ENCODE data around the gene DUSP3. TPM values are rescaled to one million over a fixed set of nuclear protein-coding genes. Genes with fewer than 3 reads are reported as not detected.

Gene DUSP3
- total and polyA plus RNA-seq, 2 experiments from 2014 or later = 23.1 to 24.9 TPM

DNA sequence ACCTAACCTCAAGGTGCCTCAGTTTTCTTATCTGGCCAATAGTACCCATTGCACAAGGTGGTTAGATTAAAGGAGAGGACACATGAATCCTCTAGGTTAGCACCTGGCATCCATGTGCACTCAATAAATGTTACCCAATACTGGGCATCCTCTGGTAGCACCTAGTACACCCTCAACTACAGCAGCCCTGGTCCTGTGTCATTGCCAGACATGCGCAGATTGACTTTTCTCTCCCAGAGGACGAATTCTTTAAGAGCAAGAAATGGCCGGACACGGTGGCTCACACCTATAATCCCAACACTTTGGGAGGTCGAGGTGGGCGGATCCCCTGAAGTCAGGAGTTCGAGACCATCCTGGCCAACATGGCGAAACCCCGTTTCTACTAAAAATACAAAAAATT is 7.3 kb downstream of the DUSP3 start:
- H4K20me1 ChIP-seq (ENCODE audit: insufficient read depth) = no peaks in the 10 kb centered on the region
- H3K36me3 ChIP-seq (ENCODE audit: low read depth) = peaks cover 17% of the 10 kb centered on the region; the same call in 1 of the 2 replicates

GRCh38 chr17:43770957-43771356 is 7.8 kb downstream of the DUSP3 start:
- H3K9me2 ChIP-seq (ENCODE audit: insufficient read depth) = no peaks in the 10 kb centered on the region
- H3K4me1 ChIP-seq (ENCODE audit: insufficient read depth) = no peaks in the 10 kb centered on the region
- no peak overlapping the region for H3K27ac ChIP-seq
- no peaks in the 10 kb centered on the region for H4K20me1 ChIP-seq (ENCODE audit: insufficient read depth)
- peaks cover 10% of the 10 kb centered on the region; the same call in 1 of the 2 replicates for H3F3A ChIP-seq (ENCODE audit: insufficient read depth)
- no peak overlapping the region for H2AFZ ChIP-seq
- in situ Hi-C loops (cut with MboI) = no loop called here
- H3K4me2 ChIP-seq (ENCODE audit: unreplicated experiment) = no peak overlapping the region
- peaks cover 17% of the 10 kb centered on the region; the same call in 1 of the 2 replicates for H3K36me3 ChIP-seq (ENCODE audit: low read depth)
- TF ChIP-seq EZH2phosphoT487 (IDR thresholded peaks at IDR 0.05; ENCODE audit: insufficient read depth, low read depth) (no peak), EZH2 (IDR thresholded peaks at IDR 0.05; ENCODE audit: insufficient read depth, poor library complexity, severe bottlenecking) (no peak)
- WGBS, 2 experiments (ENCODE audit: low coverage in 1 of 2, low lambda C conversion rate in 2 of 2, missing lambda C conversion rate in 2 of 2) = 88 to 100% methylated on average over 2 of the region's 2 CpGs
- no peaks in the 10 kb centered on the region for H3K9me3 ChIP-seq (ENCODE audit: low read depth)
- DNase-seq = no peak
- no peaks in the 10 kb centered on the region for H3K79me2 ChIP-seq (ENCODE audit: insufficient read depth)
- H3K9ac ChIP-seq = no peak overlapping the region
- H3K27me3 ChIP-seq (replicated peaks; ENCODE audit: insufficient read depth) = no peaks in the 10 kb centered on the region
- H3K4me3 ChIP-seq = no peak overlapping the region

More for the DNA sequence above, 7.3 kb downstream of the DUSP3 start:
- TF ChIP-seq EZH2phosphoT487 (IDR thresholded peaks at IDR 0.05; ENCODE audit: insufficient read depth, low read depth) (no peak), EZH2 (IDR thresholded peaks at IDR 0.05; ENCODE audit: insufficient read depth, poor library complexity, severe bottlenecking) (no peak)
- Histone ChIP-seq H3K79me2 (ENCODE audit: insufficient read depth) (peaks cover 3% of the 10 kb centered on the region), H3K4me3 (no peak overlapping the region), H3K27me3 (replicated peaks; ENCODE audit: insufficient read depth) (no peaks in the 10 kb centered on the region), H3K4me1 (ENCODE audit: insufficient read depth) (no peaks in the 10 kb centered on the region), H3K9me2 (ENCODE audit: insufficient read depth) (no peaks in the 10 kb centered on the region), H3K9me3 (ENCODE audit: low read depth) (no peaks in the 10 kb centered on the region), H3K4me2 (ENCODE audit: unreplicated experiment) (no peak overlapping the region), H3K27ac (no peak overlapping the region), H3K9ac (no peak overlapping the region), H3F3A (ENCODE audit: insufficient read depth) (peaks cover 7% of the 10 kb centered on the region; the same call in 1 of the 2 replicates), H2AFZ (no peak overlapping the region)
- WGBS, 2 experiments (ENCODE audit: low coverage in 1 of 2, low lambda C conversion rate in 2 of 2, missing lambda C conversion rate in 2 of 2) = 93% methylated on average over 9 of the region's 9 CpGs
- in situ Hi-C loops (cut with MboI) = no loop called here
- DNase-seq = no peak

DNA sequence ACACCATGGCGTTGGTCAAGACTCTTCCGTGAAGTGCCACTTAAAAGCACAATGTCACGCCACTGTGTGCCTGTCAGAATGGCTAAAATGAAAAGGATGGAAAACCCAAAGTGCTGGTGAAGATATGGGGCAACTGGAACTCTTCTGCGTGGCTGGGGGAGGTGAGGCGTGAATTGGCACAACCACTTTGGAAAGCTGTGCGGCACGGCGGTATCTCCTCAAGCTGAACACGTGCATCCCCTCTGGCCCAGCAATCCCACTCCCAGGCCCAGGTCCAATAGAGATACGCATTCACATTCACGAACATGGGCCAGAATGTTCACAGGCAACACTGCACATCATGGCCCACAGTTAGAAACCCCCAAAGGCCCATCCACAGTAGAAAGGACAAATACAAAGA is 8.9 kb downstream of the DUSP3 start:
- Histone ChIP-seq H4K20me1 (ENCODE audit: insufficient read depth) (no peaks in the 10 kb centered on the region), H3K79me2 (ENCODE audit: insufficient read depth) (no peaks in the 10 kb centered on the region), H3K27me3 (replicated peaks; ENCODE audit: insufficient read depth) (no peaks in the 10 kb centered on the region), H3K9me2 (ENCODE audit: insufficient read depth) (no peaks in the 10 kb centered on the region), H3K9ac (no peak overlapping the region), H3K27ac (no peak overlapping the region), H3K4me1 (ENCODE audit: insufficient read depth) (no peaks in the 10 kb centered on the region), H3K4me2 (ENCODE audit: unreplicated experiment) (no peak overlapping the region), H2AFZ (no peak overlapping the region), H3K36me3 (ENCODE audit: low read depth) (peaks cover 17% of the 10 kb centered on the region; the same call in 1 of the 2 replicates), H3K4me3 (no peak overlapping the region), H3K9me3 (ENCODE audit: low read depth) (no peaks in the 10 kb centered on the region), H3F3A (ENCODE audit: insufficient read depth) (peaks cover 18% of the 10 kb centered on the region)
- no peak for DNase-seq
- TF ChIP-seq EZH2phosphoT487 (IDR thresholded peaks at IDR 0.05; ENCODE audit: insufficient read depth, low read depth) (no peak), EZH2 (IDR thresholded peaks at IDR 0.05; ENCODE audit: insufficient read depth, poor library complexity, severe bottlenecking) (no peak)
- in situ Hi-C loops (cut with MboI) = no loop called here
- WGBS, 2 experiments (ENCODE audit: low coverage in 1 of 2, low lambda C conversion rate in 2 of 2, missing lambda C conversion rate in 2 of 2) = 95 to 97% methylated on average over 11 of the region's 11 CpGs

GRCh38 chr17:43769426-43769825 is 9.4 kb downstream of the DUSP3 start:
- H3K4me3 ChIP-seq = no peak overlapping the region
- no peak overlapping the region for H3K4me2 ChIP-seq (ENCODE audit: unreplicated experiment)
- 89 to 93% methylated on average over 15 to 16 of the region's 16 CpGs for WGBS, 2 experiments (ENCODE audit: low coverage in 1 of 2, low lambda C conversion rate in 2 of 2, missing lambda C conversion rate in 2 of 2)
- no peaks in the 10 kb centered on the region for H3K27me3 ChIP-seq (replicated peaks; ENCODE audit: insufficient read depth)
- H3K4me1 ChIP-seq (ENCODE audit: insufficient read depth) = peaks cover 2% of the 10 kb centered on the region; the same call in 1 of the 2 replicates
- no peak for DNase-seq
- H4K20me1 ChIP-seq (ENCODE audit: insufficient read depth) = no peaks in the 10 kb centered on the region
- H3K36me3 ChIP-seq (ENCODE audit: low read depth) = peaks cover 17% of the 10 kb centered on the region; the same call in 1 of the 2 replicates
- H3K79me2 ChIP-seq (ENCODE audit: insufficient read depth) = no peaks in the 10 kb centered on the region
- in situ Hi-C loops (cut with MboI) = no loop called here
- H3K9ac ChIP-seq = no peak overlapping the region
- TF ChIP-seq EZH2 (IDR thresholded peaks at IDR 0.05; ENCODE audit: insufficient read depth, poor library complexity, severe bottlenecking) (no peak), EZH2phosphoT487 (IDR thresholded peaks at IDR 0.05; ENCODE audit: insufficient read depth, low read depth) (no peak)
- peaks cover 23% of the 10 kb centered on the region for H3F3A ChIP-seq (ENCODE audit: insufficient read depth)
- no peaks in the 10 kb centered on the region for H3K9me3 ChIP-seq (ENCODE audit: low read depth)
- H2AFZ ChIP-seq = no peak overlapping the region
- H3K9me2 ChIP-seq (ENCODE audit: insufficient read depth) = no peaks in the 10 kb centered on the region
- no peak overlapping the region for H3K27ac ChIP-seq

Data from GM23248 (cell line).